ENCODE results near the gene TSPAN3.

- TF ChIP-seq CTCF (IDR thresholded peaks at IDR 0.05) (no peak), POLR2A (IDR thresholded peaks at IDR 0.05) (no peak)
Measured at GRCh38 chr15:76993114-76993725, 77.7 kb downstream of the TSPAN3 start.
